Subcutaneous adipose tissue (tissue), 4 donors: ENCODE measurements around the gene PHC3. TPM values are rescaled to one million over a fixed set of nuclear protein-coding genes. Genes with fewer than 3 reads are reported as not detected.

Experiments used
- total RNA-seq, 4 donors: library from RNA; depleted of rRNA; stranded (reverse); fragments of >200 nt; gene quantifications; one replicate each; pipeline ENCODE4 v1.1.0, GENCODE V29; 2016
- TF ChIP-seq, protein P1 (sequence below): fragments of 450-650 bp; IDR thresholded peaks from one replicate; pipeline ENCODE4 v1.5.1; 2016; ENCODE audit warnings: low read depth, mild to moderate bottlenecking, control low read depth, antibody characterized with exemption, moderate library complexity

Gene PHC3
- total RNA-seq, 4 donors from 2014 or later, result 57.1 to 89.7 (median 62.1) TPM

DNA sequence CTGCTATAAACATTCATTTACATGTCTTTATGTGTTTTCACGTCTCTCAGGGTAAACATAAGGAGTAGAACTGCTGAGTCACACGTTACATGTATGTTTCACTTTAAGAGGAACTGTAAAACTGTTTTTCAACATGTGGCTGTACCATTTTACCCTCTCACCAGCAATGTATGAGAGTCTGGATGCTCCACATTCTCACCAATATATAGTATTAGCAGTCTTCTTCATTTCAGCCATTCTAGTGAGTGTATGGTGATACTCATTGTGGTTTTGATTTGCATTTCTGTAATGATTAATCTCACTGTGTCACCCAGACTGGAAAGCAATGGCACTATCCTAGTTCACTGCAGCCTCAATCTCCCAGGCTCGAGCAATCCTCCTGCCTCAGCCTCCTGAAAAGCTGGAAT lies 37.1 kb downstream of the PHC3 start:
- TF ChIP-seq, protein P1, sequence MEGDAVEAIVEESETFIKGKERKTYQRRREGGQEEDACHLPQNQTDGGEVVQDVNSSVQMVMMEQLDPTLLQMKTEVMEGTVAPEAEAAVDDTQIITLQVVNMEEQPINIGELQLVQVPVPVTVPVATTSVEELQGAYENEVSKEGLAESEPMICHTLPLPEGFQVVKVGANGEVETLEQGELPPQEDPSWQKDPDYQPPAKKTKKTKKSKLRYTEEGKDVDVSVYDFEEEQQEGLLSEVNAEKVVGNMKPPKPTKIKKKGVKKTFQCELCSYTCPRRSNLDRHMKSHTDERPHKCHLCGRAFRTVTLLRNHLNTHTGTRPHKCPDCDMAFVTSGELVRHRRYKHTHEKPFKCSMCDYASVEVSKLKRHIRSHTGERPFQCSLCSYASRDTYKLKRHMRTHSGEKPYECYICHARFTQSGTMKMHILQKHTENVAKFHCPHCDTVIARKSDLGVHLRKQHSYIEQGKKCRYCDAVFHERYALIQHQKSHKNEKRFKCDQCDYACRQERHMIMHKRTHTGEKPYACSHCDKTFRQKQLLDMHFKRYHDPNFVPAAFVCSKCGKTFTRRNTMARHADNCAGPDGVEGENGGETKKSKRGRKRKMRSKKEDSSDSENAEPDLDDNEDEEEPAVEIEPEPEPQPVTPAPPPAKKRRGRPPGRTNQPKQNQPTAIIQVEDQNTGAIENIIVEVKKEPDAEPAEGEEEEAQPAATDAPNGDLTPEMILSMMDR, result no peak

DNA sequence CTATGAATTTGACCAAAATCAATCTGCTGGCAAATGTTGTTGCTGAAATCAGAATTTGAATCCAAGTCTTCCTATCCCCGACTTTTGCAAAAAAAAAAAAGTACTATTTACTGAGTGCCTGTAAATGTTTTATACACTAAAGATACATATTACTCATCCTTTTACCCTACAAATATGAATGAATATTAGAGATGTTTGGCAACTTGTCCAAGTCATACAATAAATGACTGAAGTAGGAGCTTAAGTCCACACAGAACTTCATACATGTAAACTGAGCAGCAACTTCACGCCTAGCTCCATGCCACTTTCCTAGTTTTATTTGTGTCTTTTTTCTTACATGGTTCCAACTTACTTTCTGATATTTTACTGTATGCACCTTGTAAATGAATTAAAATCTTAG lies 39.2 kb downstream of the PHC3 start:
- TF ChIP-seq, protein P1, result no peak

DNA sequence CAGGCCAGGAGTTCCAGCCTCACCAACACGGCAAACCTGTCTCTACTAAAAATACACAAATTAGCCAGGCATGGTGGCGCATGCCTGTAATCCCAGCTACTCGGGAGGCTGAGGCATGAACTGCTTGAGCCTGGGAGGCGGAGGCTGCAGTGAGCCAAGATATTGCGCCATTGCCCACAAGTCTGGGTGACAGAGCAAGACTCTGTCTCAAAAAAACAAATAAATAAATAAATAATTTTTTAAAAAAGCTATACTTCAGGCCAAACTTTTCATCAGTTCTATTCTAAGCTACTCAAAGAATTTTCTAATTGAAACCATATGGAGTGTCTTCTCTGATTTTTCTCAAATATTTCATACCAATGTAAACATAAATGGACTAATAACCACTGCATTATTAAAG lies 43.5 kb downstream of the PHC3 start:
- TF ChIP-seq, protein P1, result no peak

DNA sequence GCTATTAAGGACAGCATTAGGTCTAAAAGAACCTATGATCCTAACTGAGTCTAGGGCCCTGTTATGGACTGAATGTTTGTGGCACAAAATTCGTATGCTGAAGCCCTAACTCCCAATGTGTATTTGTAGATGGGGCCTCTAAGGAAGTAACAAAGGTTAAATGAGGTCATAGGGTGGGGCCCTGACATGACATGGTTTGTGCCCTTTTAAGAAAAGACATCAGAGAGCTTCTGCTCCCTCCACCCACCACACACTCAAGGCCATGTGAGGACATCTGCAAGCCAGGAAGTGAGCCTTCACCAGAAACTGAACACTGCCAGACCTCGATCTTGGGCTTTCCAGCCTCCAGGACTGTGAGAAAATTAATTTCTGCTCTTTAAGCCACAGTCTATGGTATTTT lies 49.2 kb downstream of the PHC3 start:
- TF ChIP-seq, protein P1, result no peak

DNA sequence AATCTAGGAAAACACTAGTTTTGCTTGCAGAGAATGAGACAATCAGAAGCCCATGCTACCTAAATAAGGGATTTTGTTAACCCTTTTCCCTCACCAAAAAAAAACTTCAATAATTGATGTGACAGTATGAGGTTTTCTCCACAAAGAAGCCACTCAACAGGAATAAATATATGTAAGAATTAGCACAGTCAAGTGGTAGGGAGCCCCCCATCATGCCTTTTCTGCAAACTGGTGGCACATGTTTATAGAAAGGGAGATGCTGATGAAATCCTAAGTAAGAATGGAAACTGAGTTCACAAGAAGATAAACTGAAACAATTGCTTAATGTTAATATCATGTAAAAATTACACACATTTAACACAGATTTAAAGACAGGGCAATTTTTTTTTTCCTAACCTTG lies 51.0 kb downstream of the PHC3 start:
- TF ChIP-seq, protein P1, result no peak

DNA sequence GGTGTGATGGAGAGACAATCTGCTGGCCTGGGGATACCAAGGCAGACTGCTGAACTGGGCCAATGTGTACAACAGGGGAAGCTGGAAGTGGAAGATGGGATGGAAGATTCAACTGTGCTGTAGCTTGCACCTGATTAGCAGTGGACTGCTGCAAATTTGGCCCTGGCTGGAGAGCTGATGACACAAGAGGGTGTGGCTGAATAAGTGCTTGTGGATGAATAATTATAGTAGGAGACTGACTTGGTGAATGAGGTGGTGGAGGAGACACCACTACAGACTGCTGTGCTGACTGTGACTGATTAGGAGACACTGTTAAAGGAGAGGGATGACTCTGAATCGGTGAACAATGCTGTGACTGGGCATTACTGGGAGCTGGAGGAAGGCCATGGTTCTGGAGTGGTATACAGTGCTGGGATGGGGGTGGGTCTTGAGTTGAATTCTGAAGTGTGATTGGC lies 52.5 kb downstream of the PHC3 start:
- TF ChIP-seq, protein P1, result no peak

DNA sequence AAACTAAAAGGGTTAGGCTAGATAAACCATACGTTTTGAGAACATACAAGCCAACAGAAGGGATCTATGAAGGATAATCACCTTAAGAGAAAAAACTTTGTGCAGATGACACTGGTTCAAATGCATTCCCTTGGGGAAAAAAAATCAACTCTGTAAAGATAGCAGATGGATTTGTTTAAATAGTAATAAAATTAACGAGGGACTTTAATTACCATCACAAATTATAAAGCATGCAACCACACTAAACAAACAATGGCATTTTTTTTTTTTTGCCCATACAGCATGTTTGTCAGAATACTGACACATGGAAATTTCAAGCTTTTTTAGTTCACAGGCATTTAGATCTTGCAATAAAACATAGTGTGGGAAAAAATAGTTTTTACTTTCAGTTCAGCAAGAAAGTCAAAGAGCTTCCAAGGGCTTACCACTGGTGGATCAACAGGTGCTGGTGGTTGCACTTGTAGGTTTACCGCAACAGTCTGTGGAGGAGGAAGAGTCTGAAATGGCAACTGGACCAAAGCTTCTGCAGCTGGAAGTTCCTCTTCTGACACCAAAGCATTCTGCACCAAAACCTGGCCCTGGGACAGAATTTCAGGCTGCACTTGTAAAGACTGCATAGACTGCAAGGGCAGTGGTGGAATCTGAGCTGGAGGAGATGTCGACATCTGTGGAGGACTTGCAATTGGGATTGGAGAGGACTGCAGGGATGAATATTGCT lies 53.1 kb downstream of the PHC3 start:
- TF ChIP-seq, protein P1, result no peak
